ENCODE measurements around the gene GPC2.
A peak's percentile ranks its signal among the peaks of the same experiment; 100 is the strongest.
"Not testable (repeated sequence)": the region's sequence is repeated elsewhere in the genome, so short reads cannot be mapped to it uniquely, and the experiment has no call there.

Gene GPC2, protein sequence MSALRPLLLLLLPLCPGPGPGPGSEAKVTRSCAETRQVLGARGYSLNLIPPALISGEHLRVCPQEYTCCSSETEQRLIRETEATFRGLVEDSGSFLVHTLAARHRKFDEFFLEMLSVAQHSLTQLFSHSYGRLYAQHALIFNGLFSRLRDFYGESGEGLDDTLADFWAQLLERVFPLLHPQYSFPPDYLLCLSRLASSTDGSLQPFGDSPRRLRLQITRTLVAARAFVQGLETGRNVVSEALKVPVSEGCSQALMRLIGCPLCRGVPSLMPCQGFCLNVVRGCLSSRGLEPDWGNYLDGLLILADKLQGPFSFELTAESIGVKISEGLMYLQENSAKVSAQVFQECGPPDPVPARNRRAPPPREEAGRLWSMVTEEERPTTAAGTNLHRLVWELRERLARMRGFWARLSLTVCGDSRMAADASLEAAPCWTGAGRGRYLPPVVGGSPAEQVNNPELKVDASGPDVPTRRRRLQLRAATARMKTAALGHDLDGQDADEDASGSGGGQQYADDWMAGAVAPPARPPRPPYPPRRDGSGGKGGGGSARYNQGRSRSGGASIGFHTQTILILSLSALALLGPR

DNA sequence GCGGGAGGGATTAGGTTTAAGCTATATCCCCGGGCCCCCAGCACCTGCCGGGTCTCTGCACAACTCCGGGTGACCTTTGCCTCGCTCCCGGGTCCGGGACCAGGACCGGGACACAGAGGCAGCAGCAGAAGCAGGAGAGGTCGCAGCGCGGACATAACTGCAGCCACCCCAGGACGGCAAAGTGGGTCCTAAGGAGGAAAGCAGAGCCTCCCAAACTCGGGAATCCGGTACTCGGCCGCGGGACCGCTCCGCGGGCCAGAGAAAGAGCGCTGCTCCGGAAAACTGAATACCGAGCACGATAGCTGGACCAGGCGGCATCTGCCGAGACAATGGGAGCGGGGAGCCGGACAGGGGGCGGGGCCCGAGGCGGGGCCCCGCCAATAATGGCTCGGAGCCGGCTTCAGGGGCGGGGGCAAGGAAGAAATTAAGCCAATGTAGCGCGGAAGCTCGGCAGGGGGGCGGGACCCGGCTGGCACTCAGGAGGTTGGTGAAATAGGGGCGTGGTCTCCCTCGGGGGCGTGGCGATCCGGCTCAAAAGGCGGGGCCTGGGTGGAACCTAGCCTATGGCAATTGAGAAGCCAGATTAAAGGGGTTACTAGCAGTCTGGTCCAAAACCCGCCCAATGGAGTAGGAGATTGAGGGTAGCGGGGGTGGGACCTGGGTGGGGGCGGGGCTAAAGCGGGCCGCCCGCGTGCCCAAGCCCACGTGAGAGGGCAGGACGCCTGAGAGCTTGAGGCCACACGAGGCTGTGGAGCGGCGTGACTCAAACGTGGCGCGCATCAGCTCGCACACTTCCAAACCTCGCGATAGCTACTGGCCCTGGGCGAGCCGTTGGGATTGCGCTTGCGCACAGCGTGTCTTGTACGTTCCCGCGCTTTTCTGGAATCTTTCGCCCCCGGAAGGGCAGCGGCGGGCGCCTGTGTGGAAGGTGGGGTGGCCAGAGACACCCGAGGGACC lies at the start of gene GPC2, which contains the start of gene STAG3:
Gene GPC2, minus strand, starts transcription at position 337 of the 957 bp plus-strand sequence. Its CDS starts 182 bp downstream, at position 155.
Gene STAG3, plus strand, starts transcription at position 874 of the 957 bp plus-strand sequence. CDS start 2,639 bp downstream, outside the sequence.
- DNase-seq (ENCODE audit: low read depth) = peak; percentile 78
- TF ChIP-seq, protein P1, sequence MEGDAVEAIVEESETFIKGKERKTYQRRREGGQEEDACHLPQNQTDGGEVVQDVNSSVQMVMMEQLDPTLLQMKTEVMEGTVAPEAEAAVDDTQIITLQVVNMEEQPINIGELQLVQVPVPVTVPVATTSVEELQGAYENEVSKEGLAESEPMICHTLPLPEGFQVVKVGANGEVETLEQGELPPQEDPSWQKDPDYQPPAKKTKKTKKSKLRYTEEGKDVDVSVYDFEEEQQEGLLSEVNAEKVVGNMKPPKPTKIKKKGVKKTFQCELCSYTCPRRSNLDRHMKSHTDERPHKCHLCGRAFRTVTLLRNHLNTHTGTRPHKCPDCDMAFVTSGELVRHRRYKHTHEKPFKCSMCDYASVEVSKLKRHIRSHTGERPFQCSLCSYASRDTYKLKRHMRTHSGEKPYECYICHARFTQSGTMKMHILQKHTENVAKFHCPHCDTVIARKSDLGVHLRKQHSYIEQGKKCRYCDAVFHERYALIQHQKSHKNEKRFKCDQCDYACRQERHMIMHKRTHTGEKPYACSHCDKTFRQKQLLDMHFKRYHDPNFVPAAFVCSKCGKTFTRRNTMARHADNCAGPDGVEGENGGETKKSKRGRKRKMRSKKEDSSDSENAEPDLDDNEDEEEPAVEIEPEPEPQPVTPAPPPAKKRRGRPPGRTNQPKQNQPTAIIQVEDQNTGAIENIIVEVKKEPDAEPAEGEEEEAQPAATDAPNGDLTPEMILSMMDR (IDR thresholded peaks at IDR 0.05; ENCODE audit: control insufficient read depth, extremely low read depth, insufficient read depth) = no peak
- H3K4me3 ChIP-seq (ENCODE audit: low read depth, low read length) = peak within 1 kb of the TSS; percentile 93

DNA sequence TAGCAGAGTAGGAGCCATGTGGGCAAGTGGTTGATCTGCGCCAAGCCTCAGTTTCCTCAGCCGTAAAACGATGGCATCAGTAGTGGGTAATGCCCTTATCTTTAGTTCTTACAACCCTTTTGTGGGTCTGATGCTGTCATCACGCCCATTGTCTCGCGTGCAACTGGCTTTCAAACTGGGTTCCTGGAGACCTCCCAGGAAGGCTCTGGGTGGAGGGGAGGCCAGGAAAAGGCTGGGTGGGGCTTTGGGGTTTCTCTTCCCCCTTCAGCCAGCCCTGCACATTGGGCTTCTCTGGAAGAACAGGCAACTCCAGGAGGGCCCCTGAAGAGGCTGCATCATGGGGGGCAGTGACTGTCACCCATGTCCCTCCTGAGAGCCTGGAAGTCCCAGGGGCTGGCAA lies 47.7 kb upstream of the GPC2 start:
- not testable (repeated sequence) for DNase-seq (ENCODE audit: low read depth); H3K4me3 ChIP-seq (ENCODE audit: low read depth, low read length)

DNA sequence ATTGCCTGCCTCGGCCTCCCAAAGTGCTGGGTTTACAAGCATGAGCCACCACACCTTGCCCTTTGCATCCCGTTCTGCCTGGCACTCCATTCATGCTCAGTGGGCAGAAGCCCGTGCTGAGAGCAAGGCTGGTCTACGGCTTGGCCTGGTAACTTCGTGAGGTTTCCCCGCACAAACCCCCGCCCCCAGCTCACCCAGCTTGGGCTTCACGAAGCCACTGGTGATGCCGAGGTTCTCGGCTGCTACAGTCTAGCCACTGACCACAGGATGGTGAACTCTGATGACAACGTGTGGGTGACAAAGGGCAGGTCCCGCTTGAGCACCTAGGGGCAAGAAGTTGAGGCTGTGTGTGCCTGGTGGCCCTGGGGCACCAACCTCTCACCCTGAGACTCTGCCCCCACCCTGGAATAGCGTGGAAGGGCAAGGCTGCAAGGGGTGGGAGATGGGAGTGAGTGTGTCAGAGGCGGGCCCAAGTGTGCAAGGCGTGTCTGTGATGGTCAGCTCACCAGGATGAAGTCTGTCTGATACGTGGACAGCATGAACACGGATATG lies 46.3 kb upstream of the GPC2 start:
- DNase-seq (ENCODE audit: low read depth); H3K4me3 ChIP-seq (ENCODE audit: low read depth, low read length): not testable (repeated sequence)

DNA sequence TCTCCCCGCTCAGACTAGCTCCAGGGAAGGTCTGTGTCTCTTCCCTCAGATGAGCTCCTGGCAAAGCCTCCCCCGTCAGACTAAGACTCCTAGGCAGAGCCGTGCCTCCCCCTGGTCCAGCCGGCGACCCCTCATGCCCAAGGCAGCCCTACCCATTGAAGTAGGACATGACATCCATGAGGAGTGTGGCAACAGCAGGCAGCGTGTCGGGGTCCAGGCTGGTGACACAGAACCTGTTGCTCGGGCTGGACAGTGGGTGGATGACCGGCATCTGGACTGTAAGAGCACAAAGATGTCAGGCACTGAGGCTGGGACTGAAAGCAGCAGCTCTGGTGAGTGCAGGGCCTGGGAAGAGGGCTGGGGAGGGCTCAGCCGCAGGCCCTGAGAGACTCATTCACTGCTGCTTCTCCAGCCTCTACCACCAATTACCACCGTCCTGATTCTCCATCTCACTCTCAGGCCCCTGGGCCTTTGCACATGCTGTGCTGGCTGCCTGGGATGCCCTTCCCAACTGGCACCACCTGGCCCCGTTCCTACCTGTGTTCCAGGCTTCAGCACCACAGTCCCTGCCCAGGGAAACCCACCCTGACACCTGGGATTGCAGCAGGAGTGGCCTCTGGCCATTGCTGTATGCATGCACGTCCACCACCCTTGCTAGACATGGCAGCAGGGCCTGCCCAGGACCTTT lies 45.4 kb upstream of the GPC2 start:
- no peak overlapping the region for H3K4me3 ChIP-seq (ENCODE audit: low read depth, low read length)
- TF ChIP-seq, protein P1 (IDR thresholded peaks at IDR 0.05; ENCODE audit: control insufficient read depth, extremely low read depth, insufficient read depth) = no peak
- no peak for DNase-seq (ENCODE audit: low read depth)

DNA sequence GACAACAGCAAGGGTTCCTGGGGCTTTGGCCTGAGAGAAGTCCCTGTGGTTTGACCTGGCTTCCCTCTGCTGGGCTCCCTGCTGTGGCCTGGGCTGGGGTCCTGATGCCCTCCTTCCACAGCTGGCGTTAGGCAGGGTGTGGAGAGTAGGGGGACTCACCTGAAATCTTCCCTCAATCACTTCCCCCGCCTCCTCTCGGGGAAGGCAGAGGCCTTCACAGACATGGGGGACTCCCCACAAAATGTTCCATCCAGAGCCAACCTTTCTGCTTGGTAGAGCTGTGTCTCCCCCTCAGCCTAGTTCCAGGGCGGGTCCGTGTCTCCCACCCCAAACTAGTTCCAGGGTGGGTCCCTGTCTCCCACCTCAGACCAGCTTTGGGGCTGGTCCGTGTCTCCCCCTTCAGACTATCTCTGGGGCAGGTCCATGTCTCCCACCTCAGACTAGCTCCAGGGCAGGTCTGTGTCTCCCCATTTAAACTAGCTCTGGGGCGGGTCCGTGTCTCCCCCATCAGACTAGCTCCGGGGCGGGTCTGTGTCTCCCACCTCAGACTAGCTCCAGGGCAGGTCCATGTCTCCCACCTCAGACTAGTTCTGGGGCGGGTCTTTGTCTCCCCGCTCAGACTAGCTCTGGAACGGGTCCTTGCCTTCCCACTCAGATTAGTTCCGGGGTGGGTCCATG lies 44.7 kb upstream of the GPC2 start:
- no peak overlapping the region for H3K4me3 ChIP-seq (ENCODE audit: low read depth, low read length)
- TF ChIP-seq, protein P1 (IDR thresholded peaks at IDR 0.05; ENCODE audit: control insufficient read depth, extremely low read depth, insufficient read depth) = no peak
- DNase-seq (ENCODE audit: low read depth) = no peak

DNA sequence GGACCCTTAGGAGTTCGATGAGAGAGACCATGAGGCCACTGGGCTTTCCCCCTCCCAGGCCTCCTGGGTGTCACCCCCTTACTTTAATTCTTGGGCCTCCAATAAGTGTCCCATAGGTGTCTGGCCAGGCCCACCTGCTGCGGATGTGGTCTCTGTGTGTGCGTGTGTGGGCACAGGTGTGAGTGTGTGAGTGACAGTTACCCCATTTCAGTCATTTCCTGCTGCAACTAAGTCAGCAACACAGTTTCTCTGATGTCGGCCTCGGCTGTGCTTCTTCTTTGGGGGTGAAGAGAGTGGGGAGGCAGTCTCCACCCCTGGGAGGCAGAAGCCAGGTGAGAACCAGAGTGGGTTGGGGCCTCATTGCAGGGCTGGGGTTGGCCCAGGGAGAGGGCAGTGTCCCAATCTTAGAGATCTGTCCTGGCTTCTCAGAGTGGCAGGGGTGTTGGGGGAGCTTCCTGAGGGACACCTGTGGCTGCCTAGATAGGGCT lies 44.1 kb upstream of the GPC2 start:
- no peak overlapping the region for H3K4me3 ChIP-seq (ENCODE audit: low read depth, low read length)
- DNase-seq (ENCODE audit: low read depth) = no peak
- TF ChIP-seq, protein P1 (IDR thresholded peaks at IDR 0.05; ENCODE audit: control insufficient read depth, extremely low read depth, insufficient read depth) = no peak
